Measurements from ENCODE around the gene ALKBH4.
"Not testable (repeated sequence)": the region's sequence is repeated elsewhere in the genome, so short reads cannot be mapped to it uniquely, and the experiment has no call there.

ALKBH4 gene, protein sequence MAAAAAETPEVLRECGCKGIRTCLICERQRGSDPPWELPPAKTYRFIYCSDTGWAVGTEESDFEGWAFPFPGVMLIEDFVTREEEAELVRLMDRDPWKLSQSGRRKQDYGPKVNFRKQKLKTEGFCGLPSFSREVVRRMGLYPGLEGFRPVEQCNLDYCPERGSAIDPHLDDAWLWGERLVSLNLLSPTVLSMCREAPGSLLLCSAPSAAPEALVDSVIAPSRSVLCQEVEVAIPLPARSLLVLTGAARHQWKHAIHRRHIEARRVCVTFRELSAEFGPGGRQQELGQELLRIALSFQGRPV

DNA sequence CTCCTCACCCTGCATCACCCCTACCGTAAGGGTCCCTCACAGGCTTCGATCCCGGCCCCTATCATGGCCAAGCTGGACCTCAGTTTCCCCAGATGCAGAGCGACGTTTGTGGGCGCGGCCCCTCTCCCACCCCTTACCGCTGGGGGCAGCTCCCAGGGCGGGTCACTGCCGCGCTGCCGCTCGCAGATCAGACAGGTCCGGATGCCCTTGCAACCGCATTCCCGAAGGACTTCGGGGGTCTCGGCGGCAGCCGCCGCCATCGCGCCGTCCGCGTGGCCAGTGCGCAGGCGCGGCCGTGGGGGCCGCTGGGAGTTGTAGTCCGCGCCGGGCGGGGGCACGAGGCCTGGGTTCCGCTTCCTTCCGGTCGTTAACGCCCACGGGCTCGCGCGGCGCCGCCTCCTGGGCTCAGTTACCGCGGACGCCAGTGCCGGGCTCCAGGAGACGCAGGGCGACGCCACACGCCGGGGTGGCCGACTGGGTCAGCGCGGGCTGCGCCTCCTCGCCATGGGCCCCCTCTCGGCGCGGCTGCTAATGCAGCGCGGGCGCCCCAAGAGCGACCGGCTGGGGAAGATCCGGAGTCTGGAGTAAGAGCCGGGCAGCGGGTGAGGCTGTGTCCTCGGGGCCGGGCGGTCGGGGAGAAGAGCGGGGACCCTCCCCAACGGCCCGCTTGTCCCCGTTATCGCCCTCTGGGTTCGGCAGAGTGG, at the start of gene ALKBH4, which contains the start of gene LRWD1:
Gene ALKBH4, minus strand, starts transcription at position 287 of the 704 bp plus-strand sequence. Its CDS starts 27 bp downstream, at position 260.
Gene LRWD1, plus strand, starts transcription at position 408 of the 704 bp plus-strand sequence. Its CDS starts 97 bp downstream, at position 505.
- peak; percentile 96 for DNase-seq (ENCODE audit: low read depth)

DNA sequence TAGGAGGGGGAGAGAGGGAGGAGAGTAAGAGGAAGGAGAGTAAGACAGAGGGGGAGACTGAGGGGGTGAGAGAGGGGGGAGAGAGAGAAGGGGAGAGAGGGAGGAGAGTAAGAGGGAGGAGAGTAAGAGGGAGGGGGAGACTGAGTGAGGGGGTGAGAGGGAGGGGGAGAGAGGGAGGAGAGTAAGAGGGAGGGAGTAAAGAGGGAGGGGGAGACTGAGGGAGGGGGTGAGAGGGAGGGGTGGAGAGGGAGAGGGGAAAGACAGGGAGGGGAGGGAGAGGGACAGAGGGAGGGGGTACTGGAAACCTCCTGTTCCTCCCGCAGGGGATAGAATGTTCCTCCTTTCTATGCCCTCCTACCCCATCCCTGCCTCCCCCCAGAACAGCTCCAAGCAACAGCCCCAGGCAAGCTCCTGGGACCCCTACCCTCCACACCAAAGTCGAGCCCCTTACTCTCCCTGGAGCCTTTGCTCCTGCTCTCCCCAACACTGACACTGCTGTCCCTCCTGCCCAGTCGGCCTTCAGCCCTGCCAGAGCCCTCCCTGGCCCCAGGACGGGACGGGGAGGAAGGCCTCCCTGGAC, 48.1 kb upstream of the ALKBH4 start:
- DNase-seq (ENCODE audit: low read depth): not testable (repeated sequence)

DNA sequence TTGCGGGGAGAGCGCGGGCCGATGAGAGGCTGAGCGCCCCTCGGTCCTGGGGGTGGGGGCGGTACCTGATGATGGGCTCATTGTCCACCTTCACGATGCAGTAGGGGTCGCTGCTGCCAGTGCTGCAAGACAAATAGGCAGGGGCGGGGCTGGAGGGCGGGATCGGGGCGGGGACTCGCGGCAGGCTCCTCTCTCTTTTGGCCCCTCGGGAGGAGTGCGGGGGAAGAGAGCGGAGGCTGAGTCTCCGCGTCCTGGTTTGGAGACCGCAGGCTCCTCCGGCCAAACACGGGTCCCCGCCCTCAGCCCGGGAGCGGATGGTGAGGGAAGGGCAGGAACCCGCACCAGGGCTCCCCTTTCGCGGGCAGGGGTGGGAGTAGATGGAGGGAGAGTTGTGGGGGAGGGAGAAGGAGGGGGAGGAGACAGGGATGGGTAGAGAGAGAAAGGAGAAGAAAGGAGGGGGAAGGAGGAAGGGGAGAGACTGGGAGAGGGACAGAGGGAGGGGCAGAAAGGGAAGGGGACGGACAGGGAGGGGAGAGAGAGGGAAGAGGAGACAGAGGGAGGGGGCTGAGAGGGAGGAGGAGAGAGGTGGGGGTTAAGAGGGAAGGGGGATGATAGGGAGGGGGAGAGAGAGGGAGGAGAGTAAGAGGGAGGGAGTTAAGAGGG, 47.3 kb upstream of the ALKBH4 start:
- DNase-seq (ENCODE audit: low read depth): not testable (repeated sequence)

DNA sequence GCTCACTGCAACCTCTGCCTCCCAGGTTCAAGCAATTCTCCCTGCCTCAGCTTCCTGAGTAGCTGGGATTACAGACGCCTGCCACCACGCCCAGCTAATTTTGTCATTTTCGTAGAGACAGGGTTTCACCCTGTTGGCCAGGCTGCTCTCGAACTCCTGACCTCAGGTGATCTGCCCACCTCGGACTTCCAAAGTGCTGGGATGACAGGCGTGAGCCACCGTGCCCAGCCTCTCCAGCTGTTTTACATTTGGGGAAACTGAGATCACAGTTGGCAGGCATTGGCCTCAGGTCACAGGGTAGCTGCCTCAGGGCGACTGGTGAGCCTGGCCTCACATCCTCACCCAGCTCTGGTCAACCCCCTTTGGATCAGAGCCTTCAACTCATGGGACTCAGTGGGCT, 45.9 kb upstream of the ALKBH4 start:
- DNase-seq (ENCODE audit: low read depth): not testable (repeated sequence)

DNA sequence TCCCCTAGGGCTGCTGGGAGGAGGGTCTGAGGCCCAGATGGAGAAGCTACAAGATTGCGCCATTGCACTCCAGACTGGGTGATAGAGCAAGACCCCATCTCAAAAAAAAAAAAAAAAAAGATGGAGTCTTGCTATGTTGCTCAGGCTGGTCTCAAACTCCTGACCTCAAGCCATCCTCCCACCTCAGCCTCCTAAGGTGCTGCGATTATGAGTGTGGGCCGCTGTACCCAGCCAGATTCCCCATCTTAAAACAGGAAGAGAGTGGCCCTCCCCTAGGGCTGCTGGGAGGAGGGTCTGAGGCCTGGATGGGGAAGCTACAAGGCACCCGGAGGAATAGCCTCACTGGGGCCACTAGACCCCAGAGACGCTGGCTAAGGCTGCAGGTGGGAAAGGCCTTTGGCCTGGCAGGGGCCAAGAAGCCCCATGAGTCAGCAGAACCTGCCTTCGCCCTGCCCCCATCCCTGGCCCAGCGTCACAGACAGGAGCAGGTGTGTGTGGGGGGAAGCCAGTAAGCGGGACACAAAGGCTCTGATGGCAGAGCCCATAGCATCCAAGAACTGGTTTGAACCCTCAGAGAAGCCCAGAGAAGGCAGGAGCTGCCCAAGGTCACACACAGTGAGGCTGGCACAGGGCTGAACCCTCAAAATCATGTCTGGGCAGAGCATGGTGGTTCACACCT, 42.9 kb upstream of the ALKBH4 start:
- DNase-seq (ENCODE audit: low read depth): not testable (repeated sequence)

DNA sequence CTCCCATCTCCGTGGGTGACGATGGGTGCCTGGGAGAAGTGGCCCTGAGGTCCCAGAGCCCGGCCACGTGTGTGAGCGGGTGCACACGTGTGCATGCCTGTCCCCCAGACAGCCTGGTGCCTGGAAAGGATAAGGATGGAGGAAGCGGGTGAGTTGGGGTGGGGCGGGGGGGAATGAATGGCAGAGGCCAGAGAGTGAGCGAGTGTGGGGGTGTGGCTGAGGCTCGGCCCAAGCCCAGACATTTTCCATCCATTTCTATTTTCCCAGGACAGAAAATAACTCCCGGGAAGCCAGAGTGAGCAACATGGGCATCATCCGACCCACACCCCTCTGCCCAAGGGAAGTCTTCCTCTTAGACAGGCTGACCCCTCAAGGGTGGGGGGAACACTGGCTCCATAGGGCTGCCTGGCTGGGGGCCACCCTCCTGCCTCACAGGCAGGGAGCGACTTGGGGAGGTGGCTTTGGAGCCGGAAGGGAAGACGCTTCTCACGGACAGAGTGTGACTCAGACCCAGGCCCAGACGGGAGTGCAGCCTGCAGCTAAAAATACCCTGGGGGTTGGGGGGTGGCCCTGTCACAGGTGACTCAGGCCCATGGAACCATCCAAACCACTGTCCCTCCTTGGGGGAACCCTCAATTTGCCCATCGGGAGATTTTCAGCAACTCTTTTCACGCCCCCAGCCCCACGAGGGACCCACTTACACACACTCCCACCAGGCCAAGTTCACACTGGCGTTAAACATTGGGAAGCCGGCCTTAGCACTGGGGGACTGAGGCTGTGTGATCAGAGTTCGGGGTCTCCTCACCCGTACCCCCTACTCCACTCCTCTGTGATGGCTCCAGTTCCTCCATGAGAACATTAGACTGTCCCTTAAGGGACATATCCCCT, 40.9 kb upstream of the ALKBH4 start:
- not testable (repeated sequence) for DNase-seq (ENCODE audit: low read depth)

DNA sequence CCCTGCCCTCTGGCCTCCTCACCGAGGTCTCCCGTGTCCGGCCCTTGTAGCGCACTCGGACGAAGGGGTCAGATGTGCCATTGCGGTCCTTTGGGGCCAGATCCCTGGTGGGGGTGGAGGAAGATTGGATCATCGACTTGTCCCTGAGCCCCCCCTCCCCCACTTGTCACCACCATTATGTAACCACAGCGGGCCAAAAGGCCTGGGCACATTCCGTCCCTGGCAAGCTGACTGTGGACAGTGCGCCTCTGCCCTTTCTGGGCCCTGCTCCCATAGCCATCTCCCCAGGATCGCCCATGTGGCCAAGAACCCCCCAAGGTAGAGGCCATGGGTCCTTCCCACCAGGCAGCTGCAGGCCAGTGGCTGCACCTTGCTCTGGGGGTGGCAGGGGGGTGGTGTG, 38.5 kb upstream of the ALKBH4 start:
- DNase-seq (ENCODE audit: low read depth): not testable (repeated sequence)

DNA sequence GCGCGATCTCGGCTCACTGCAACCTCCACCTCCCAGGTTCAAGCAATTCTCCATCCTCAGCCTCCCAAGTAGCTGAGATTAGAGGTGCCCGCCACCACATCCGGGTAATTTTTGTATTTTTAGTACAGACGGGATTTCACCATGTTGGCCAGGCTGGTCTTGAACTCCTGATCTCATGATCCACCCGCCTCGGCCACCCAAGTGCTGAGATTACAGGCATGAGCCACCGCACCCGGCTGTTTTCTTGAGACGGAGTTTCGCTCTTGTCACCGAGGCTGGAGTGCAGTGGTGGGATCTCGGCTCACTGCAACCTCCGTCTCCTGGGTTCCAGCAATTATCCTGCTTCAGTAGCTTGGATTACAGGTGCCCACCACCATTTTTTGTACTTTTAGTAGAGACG, 33.7 kb upstream of the ALKBH4 start:
- DNase-seq (ENCODE audit: low read depth): not testable (repeated sequence)

DNA sequence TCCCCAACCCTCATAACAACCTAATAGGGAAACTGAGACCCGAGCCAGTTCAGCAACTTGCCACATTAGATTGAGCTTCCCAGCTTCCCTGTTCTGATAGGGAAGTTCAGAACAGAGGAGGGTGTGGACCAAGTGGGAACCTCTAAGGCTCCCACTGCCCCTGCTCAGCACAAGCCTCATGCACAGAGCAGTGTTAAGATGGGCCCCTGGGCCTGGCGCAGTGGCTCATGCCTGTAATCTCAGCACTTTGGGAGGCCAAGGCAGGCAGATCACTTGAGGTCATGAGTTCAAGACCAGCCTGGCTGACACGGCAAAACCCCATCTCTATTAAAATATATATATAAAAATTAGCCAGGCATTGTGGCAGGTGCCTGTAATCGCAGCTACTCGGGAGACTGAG, 32.6 kb upstream of the ALKBH4 start:
- DNase-seq (ENCODE audit: low read depth): not testable (repeated sequence)

DNA sequence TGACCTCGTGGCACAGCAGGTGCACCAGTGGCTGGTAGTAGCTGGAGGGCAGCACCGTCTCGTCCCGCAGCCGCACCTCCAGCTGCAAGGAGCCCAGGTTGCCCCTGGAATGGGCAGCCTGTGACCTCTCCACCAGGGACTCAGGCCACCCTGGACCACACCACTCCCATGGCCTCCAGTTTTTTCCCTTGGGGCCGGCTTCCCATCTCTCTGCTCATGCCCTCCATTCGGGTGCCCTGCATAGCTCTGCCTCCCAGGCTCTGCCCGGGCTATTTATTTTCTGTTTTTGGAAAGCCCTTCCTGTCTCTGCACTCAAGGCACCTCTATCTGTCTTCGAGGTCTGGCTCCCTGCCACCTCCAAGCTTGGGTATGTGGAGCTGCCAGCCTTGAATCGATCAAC, 32.2 kb upstream of the ALKBH4 start:
- DNase-seq (ENCODE audit: low read depth): not testable (repeated sequence)

DNA sequence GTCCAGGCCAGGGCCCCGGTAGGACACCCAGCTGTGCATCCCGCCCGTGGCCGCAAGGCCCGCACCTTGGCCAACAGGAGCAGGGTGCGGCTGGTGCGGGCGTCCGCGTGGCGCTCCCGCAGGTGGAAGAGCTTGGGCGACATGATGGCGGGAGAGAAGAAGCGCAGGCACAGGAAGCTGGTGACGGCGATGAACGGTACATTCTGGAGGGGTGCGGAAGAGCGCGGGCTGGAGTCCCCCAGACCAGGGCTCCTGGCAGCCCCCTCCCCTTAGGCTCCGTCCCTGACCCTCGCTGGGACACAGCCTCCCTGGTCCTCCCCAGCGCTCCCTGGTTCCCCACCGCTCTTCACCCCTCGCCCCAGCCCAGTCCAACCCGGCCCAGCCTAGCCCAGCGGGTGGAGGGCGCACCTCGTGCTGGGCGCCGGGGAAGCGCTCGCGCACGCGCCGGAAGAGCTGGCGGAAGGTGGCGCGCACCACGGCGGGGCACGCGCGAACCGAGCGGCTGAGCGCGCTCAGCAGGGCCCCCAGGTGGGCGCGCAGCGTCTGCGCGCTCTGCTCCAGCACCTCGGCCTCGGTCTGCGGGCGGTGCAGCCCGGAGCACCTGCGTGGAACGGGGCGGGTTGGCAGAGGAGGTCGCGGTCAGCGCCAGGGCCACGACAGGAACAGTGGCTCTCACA, 29.9 kb upstream of the ALKBH4 start:
- DNase-seq (ENCODE audit: low read depth): not testable (repeated sequence)

DNA sequence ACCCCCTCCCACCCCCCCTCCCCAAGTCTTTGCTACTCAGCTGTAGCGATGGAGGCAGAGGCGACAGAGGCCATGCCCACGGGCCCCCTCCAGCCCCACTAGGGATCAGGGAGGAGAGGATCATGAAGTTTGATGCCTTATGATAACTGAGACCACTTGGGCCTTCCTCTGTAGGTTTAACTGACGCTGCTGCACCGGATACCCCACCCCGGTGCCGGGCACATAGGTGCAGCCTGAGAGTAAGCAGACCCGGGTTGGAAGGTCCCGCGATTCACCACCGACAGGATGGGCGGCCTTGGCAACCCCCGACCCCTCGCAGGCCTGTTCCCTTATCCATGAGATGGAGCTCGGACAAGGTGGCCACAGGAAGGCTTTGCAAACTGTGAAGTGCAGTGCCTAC, 29.4 kb upstream of the ALKBH4 start:
- not testable (repeated sequence) for DNase-seq (ENCODE audit: low read depth)

DNA sequence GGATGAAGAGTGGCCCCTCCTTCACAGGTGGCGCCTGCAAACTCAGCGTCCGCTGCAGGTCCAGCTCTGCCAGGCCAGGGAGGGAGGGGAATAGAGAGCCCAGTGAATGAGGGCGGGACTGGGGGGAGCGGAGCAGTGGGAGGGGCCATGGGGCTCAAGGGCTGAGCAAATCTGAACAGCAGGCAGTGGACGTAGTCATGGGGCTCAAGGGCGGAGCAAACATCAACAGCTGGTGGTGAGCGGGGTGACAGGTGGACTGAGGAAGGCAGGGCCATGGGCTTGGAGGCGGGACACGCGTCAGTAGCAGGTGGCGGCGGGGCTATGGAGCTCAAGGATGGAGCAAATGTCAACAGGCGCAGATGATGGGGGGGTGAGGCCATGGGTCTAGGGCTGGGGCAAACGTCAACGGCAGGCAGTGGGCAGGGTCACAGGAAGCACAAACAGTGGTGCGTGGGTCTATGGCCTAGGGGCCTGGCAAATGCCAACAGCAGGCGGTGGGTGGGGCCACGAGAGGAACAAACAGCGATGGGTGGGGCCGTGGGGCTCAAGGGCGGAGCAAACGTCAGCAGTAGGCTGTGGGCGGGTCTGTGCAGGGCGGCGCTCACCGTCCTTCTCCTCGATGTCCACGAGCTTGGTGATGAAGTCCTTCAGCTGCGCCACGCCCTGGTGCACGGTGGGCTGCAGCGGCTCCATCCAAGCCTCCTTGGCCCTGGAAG, 28.7 kb upstream of the ALKBH4 start:
- not testable (repeated sequence) for DNase-seq (ENCODE audit: low read depth)

DNA sequence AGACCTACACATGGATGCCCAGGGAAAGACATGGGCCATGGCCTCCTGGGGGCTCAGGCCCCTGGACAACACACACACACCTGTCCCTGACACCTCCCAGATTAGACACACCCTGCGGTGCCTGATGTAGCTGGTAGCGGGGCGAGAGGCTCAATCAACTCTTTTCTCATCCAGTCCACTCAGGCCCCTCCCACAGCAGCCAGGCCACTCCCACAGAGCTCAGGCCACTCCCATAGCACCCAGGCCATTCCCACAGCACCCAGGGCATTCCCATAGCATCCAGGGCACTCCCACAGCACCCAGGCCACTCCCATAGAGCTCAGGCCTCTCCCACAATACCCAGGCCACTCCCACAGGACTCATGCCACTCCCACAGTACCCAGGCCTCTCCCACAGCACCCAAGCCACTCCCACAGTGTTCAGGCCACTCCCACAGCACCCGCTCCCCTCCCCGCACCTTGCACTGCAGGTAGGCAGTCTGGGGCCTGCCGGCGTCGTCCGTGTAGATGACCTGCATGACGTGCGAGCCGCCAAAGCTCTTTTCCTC, 25.9 kb upstream of the ALKBH4 start:
- DNase-seq (ENCODE audit: low read depth): not testable (repeated sequence)

DNA sequence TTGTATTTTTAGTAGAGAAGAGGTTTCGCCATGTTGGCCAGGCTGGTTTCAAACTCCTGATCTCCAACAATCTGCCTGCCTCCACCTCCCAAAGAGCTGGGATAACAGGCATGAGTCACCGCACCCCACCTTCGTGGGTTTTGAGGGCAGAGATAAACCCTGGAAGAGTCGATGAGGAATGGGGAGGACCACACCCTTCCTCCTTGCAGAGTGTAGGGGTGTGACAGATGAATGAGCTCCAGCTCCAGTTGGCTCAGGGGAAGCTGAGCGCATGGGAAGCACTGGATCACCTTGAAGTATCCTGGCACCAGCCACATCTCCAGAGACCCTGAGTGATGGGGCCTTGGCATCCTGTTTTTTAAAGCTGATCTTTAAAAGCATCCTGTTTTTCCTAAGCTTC, 19.7 kb upstream of the ALKBH4 start:
- not testable (repeated sequence) for DNase-seq (ENCODE audit: low read depth)

DNA sequence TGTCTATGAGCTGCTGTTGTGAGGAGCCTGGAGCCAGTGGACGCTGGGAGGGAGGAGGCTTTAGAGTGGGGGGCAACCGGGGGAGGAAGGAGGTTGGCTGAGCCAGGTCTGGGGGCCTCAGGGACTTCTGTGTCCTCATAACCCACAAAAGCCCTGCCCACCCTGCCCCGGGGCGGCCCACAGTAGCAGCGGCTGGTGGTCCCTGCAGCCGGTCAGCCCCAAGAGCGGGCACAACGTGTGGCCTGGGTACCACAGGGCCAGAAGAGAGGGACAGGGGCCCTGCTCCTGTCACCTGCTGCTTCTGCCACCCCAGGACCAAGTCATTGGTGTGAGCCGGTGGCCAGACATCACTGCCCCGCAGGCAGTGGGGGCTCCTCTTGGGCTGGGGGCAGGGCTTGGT, 17.3 kb upstream of the ALKBH4 start:
- not testable (repeated sequence) for DNase-seq (ENCODE audit: low read depth)

DNA sequence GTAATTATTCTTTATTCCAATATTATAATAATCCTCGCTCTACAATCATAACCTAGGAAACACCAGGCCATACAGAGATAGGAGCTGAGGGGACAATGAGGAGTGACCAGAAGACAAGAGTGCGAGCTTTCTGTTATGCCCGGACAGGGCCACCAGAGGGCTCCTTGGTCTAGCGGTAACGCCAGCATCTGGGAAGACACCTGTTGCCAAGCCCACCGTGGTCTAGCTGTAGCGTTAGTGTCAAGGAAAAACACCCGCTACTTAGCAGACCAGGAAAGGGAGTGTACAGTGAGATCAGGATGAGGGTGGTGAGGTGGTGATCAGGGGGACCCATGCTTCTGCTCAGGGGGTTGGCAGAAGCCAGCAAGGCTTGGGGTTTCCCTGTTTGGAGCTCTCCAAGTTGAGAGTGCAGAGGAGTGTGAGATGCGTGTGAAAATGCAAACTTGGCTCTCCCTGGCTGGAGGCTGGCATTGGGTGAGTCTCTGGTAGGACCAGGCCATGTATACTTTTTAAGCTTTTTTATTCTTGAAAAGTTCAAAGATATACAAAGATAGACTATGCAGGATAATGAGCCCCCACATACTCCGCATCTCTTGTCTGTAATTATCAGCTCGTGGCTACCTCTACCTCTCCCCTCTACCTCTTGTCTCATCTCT, 15.4 kb upstream of the ALKBH4 start:
- not testable (repeated sequence) for DNase-seq (ENCODE audit: low read depth)

DNA sequence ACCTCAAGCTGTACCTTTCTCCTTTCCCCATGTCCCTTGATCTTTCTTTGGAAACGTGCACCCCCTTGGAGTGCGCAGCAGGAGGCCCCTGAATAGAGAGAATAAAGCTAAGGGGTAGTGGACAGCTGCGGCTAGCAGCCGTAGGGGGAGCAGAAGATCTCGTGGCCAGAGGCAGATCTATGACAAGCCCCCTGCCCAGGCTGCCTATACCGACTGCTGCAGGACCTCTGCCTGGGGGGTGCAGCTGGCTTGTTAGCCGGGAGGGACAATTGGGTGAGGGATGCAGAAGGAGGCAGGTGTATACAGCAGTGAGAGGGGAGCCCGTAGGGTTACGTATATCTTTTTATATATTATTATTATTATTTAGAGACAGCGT, 14.5 kb upstream of the ALKBH4 start:
- not testable (repeated sequence) for DNase-seq (ENCODE audit: low read depth)
